GM19025 (cell line): ENCODE data around the gene GPR85.
"Not testable (repeated sequence)": the region's sequence is repeated elsewhere in the genome, so short reads cannot be mapped to it uniquely, and the experiment has no call there.

ENCODE experiments used
- ATAC-seq: cut with Tn5 transposase; IDR thresholded peaks from one replicate; pipeline ENCODE4 v1.9.1; 2021; ENCODE audit warnings: mild to moderate bottlenecking, low read depth, moderate library complexity; ENCODE audit not compliant: unreplicated experiment

The GPR85 gene

DNA sequence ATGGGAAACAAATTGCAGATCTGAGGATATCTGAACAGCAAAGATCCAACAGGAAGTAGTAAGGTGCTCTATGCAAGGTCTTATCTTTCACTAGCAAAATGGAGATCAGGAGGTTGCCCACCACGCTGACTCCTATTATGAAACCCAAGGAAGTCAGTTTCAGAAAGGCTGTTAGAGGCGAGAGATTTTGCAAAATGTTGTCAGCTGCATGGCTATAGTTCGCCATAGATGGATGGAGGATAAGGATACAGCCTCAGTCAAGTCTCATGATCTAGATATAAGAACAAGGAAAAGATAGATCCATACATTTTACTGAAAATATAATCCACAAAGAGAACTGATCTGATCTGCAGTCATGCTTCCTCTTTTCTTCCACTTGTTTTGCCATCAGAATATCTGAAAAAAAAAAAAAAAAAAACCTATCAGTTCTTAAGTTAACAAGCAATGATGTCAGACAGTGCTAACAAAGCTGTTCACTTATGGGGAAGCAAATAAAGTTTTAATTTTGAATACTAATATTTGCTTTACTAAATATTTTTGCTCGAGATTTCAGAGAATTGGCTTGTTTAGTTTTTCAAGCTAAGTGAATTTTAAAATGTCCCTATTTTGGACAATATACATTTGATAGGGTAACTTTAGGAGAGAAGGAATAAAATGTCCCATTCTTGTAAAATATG, 2.0 kb downstream of the GPR85 start:
- no peak for ATAC-seq

DNA sequence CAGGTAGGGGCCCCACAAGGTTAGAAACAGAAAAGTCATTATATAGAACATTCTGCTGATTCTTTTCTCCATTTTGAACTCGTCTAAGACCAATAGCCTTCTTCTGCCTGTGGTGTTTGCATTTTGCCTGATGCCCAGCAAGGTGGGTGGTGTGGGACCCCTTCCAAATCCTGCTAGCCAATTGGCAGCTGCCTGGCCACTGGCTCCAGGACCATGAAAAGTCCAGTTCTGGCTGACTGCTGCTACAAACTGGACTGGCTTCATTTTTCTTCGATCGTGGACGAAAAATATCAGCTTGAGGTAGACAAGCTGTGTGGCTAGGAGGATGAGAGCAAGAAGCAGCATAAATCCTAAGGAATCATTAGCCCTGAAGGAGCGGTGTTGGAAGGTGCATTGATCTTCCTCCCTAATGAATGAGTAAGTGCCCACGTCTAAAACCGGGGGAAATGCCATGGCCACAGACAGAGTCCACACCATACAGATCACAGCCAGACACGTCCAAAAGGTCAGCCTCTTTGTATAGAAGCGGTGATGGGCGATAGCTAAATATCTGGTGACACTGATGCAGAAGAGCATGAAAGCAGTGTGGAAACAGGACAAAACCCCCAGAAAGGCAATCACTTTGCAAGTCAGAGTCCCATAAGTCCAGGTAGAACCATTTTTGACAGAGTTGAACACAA, 2.7 kb downstream of the GPR85 start:
- no peak for ATAC-seq

DNA sequence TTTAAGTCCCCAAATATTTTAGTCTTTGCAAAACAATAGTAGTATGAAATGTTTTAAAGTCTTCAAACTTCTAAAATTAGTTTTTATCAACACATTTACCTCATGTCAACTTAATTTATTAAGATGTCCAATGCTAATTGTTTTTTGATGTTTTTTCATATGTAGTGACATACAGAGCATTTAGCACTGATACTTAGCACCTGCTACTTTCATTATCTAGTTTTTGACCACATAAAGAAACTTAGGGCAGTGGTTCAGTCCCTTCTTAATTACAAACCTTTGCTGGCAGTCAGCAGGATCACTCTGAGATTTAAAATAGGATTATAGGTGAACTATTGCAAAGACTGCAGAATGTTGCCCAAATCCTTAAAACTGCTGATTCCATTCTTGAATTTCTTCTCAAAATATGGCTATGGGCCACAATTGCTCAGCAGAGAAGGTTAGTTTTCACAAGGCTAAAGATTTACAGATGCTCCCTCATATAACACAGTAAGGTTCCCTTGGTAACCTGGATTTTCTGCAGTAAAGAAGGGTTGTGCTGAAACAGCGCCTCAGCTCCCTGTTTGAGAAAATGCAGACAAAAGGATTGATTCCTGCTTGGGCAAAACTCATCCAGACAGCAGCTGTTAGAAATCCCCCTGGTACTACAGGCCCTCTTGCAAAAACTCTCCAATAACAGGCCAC, 3.4 kb downstream of the GPR85 start:
- no peak for ATAC-seq

DNA sequence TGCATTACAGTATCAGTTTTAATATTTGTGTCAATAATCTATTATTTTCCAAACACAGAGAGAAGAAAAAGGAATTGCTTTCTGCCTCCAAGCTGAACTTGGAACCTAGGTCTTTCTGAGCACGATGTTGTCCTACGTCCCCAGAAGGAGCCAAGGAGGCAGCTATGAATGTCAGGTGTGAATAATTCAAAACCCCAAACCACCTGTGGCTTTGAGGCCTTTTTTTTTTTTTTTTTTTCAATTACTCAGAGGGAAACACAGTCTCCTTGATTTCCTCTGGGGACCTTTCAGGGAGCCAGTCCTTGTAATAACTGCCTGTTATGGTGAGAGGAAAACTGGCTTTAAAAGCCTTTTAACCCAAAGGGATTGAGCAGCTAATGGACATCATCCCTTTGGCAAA, 8.3 kb downstream of the GPR85 start:
- ATAC-seq = no peak

DNA sequence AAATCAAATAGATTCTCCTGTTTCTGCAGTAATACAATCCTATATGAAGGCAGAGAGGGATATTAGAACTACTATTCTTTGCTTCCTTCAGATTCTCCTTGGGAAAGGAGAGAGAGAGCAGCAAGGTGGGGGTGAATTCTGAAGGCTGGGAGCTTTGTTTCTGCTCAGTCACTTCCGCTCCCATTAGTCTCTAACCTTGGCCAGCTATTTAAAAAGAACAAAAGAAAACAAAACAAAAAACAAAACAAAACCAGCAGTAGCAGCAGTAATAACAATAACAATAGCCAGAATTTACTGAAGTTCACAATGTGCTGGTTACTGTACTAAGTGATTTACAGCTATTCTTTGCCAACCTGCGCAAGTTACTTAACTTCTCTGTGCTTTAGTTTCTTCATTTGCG, 9.9 kb downstream of the GPR85 start:
- ATAC-seq = no peak

DNA sequence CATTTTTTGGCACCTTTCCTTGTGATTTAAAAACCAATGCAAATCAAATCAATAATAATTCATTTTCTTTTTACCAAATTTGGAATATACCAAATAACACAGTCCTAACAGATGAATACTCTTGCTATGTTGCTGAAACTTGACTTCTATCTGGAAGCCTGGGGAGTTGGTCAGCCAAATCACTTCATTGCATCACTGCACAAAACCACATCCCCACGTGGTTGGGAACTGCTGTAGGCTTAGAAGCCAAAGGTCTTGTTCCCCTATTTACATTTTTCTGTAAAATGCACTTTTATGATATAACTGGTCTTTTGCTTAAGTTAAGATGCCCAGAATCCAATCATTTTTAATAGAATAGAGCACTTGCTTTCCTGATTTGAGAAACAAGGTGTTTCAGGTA, 15.2 kb downstream of the GPR85 start:
- ATAC-seq = no peak

DNA sequence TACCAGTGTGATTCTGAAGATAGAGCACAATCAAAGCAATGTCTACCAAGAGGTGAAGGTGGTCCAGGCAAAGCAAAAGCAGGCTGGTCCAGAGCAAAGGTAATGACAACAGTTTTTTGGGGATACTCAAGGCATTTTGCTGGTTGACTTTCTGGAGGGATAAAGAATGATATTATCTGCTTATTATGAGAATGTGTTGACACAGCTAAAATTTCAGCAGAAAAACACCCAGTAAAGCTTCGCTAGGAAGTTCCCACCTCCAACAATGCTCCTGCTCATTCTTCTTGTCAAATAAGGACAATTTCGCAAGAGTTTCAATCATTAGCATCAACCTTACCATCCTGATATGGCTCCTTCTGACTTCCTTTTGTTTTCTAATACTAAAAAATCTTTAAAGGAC, 24.1 kb downstream of the GPR85 start:
- no peak for ATAC-seq

DNA sequence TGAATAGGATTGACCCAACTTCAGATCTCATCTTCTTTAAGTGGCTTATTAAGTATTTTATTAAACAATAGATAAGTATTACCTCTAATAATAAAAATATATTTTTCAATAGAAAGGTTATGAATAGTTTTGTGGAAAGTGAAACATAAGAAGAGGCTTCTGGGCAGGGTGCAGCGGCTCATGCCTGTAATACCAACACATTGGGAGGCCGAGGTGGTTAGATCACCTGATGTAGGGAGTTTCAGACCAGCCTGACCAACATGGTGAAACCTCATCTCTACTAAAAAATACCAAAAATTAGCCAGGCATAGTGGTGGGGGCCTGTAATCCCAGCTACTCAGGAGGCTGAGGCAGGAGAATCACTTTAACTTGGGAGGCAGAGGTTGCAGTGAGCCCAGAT, 26.5 kb downstream of the GPR85 start:
- no peak for ATAC-seq

DNA sequence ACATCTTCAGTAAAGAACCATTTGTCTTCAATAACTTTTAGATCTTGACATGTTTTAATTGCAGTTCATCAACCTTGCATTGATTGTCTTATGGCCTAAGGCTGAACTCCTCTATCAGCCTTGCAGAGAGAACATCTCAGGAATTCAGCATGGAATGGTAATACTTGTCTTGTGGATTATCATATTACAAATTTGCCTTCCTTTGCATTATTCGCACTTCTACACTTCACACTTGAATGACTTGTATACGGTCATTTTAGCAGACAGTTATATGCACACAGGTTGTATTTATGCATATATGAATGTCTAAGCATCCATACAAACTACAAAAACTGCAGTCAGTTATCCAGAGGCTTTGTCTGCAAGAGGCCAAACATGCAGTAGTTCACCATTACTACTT, 31.7 kb downstream of the GPR85 start:
- no peak for ATAC-seq

DNA sequence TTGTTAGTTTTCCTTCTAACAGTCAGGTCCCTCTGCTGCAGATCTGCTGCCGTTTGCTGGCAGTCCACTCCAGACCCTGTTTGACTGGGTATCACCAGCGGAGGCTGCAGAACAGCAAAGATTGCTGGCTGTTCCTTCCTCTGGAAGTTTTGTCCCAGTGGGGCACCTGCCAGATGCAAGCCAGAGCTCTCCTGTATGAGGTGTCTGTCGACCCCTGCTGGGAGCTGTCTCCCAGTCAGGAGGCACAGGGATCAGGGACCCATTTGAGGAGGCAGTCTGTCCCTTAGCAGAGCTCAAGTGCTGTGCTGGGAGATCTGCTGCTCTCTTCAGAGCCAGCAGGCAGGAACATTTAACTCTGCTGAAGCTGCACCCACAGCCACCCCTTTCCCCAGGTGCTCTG, 32.4 kb downstream of the GPR85 start:
- ATAC-seq = not testable (repeated sequence)

DNA sequence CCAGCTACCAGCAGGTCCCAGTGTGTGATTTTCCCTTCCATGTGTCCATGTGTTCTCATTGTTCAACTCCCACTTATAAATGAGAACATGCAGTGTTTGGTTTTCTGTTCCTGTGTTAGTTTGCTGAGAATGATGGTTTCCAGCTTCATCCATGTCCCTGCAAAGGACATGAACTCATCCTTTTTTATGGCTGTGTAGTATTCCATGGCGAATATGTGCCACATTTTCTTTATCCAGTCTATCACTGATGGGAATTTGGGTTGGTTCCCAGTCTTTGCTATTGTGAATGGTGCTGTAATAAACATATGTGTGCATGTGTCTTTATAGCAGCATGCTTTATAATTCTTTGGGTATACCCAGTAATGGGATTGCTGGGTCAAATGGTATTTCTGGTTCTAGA, 37.4 kb downstream of the GPR85 start:
- not testable (repeated sequence) for ATAC-seq

DNA sequence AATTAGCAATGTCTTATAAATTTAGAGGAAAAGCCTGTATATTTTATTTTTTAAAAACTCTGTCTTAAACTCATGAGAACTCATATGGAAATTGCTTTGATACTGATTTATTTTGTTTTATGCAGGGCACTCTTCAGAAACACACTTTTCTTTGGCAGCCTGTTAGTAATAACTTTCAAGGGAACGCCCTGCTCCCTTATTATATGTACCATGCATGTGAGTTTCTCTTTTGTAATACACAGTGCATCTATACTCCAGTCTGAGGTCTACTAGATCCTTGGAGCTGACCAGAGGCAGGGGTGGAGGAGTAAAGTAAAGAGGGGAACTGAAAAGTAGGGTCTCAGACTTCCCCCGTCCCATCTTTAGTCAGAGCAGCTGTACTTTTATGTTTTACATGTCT, 40.2 kb downstream of the GPR85 start:
- no peak for ATAC-seq

DNA sequence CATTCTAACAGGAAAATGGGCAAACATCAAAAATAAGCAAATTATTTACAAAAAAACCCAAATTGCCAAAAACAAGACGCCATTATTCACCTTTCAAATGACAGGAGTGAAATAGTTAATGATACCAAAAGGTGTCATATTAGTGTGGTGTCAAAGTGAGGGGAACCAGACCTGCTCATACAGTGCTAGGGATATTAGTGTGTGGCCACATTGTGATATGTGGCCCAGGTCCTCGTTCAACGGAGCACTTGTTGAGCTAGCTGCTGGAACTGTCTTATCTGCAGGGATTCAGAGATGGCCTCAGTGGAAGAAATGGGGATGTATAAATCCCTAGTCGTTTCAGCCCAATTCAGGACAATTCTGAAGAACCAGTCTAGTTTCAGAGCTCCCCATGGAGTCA, 41.2 kb downstream of the GPR85 start:
- ATAC-seq = no peak

DNA sequence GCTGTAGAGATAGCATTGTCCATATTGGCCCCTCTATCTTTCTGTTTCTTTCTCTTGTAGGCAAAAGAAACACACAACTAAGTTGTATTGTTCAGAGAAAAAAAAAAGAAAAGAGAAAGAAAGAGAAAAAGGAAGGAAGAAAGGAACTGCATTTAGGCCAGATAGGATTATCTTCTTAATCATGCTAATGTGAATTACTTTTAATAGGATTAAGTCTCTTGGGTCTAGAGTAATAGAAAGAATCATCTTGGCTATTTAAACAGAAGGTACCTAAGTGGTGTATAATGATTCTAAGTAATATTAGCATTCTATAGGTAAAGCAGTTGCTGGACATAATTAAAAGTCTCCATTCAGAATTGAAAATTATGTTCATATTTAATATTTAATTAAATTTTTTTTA, 42.2 kb downstream of the GPR85 start:
- no peak for ATAC-seq

DNA sequence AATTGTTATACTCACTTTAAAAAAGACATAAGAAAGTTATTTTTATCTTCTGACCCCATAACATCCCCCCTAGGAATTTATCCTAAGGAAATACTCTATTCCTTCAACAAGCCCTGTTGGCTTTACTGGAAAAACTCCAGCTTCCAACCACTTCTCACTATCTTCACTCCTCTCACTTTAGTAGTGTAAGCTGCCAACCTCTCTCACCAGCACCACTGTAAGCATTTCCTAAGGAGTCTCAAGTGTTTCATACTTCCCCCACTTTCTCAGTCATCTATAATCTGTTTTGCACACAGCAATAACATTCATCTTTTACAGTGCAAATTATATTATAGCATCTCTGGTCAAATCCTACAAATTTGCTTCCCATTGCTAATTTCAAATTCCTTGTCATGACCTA, 45.8 kb downstream of the GPR85 start:
- no peak for ATAC-seq

DNA sequence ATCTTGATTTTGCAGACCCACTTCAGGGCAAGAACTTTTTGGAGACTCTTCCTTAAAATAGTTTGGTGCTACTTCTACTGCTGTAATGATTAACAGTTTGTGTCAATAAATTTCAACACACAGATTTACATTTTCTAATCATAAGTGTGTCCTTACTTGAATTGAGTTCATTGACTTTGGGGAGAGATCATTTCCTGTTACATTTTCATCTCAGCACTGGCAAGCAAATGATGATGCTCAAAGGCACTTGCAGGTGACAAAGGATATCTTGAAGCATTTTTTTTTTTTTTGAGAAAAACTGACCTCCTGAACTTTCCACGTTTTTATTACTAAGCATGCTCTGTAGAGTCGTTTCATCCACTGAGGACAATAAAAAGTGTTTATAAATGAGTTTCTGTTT, 52.7 kb downstream of the GPR85 start:
- no peak for ATAC-seq
